ENCODE results near the gene NSFL1C. TPM values are rescaled to one million over a fixed set of nuclear protein-coding genes. Genes with fewer than 3 reads are reported as not detected.

The NSFL1C gene
- total RNA-seq, 1 donor from 2014 or later, result 79.3 TPM

GRCh38 chr20:1486566-1486965 lies 19.9 kb upstream of the NSFL1C start:
- intact Hi-C loops (cut with micrococcal nuclease), result no loop called here

- intact Hi-C loops (cut with micrococcal nuclease), result no loop called here
Measured at GRCh38 chr20:1484438-1485116, 17.9 kb upstream of the NSFL1C start.

DNA sequence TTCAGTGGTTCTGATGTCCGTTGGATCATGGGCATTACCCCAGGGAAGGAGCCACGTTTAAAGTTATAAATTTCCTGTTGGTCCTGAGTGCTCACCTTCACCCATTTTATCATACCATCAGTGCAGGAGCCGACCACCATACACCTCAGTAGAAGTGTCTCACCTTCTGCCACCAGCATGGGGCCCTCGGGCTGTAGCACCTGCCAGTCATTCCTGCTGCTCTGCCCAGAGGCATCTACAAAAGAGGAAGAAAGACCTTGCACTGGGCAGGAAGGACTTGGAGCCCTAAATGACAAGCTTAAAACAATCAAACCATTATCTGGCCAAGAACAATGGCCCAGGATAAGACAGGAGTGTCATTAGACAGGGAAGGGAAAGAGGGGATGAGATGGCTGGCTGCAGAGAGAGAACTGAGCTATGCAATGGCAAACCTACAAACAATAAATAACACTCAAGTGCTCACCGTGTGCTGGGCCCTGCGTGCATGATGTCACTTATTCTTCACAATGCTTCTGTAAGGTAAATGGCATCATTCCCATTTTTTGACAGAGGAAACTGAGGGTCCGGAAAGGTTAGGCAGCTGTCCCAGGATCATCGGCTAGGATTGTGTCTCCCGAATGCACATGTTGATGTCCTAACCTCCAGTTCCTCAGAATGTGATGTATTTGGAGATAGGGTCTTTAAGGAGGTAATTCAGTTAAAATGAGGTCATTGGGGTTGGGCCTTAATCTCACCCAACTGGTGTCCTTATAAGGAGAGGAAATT lies 13.4 kb upstream of the NSFL1C start:
- intact Hi-C loops (cut with micrococcal nuclease), result no loop called here

- intact Hi-C loops (cut with micrococcal nuclease), result no loop called here
Measured at GRCh38 chr20:1478566-1478965, 11.9 kb upstream of the NSFL1C start.

DNA sequence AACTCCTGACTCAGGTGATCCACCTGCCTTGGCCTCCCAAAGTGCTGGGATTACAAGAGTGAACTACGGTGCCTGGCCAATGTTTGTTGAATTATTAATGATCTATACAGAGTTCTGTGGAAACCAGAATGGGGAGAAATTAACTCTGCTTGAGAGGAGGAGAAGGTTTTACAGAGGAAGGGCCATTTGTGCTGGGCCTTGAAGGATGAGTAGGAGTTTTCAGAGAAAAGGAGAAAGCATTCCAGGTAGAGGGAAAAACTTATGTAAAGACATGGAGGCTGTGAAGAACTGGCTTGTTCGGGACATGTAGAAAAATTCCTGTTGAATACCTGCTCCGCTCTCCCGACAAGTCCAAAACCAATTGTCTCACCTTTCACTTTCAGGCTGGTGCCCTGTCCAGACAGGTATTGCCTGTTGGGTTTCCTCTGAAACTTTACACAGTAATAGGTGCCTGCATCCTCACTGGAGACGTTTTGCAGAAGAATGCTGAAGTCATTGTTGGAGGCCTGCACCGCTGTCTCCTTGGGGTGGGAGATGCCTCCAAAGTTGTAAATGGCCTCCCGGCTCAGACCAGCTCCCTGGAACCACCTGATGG lies 11.3 kb upstream of the NSFL1C start:
- intact Hi-C loops (cut with micrococcal nuclease), result no loop called here

DNA sequence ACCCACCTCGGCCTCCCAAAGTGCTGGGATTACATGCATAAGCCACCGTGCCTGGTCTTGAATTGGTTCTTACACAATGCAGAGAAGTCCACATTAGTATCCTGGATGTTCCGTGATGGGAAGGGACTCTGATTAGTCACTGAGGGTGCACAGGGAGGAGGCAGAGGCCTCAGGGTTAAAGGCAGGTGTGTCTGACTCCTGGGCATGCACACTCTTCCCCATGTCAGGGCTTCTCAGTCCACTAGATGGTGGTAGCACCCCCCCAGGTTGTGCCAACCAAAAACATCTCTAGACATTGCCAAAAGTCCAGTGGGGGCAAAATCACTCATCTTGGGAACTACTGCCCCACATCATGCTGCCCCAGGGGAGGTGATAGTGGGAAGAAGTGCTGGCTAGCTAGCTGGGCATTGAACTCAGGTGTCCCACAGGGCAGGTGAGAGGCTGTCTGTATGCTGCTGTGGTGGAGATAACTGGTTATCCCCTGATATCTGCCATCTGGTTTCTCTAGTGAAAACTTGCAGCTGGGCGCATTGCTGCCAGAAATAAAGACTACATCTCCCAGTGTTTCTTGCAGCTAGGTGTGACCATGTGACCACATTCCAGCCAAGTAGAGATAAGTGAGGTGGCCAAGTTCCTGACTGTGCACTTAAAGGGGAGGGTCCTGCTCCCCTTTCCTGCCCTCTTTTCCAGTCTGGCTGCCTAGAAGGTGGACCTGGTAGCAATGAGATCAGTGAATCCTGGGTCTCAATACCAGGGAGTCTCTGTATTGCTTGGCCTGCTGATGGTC lies 8.4 kb upstream of the NSFL1C start:
- intact Hi-C loops (cut with micrococcal nuclease), result no loop called here

DNA sequence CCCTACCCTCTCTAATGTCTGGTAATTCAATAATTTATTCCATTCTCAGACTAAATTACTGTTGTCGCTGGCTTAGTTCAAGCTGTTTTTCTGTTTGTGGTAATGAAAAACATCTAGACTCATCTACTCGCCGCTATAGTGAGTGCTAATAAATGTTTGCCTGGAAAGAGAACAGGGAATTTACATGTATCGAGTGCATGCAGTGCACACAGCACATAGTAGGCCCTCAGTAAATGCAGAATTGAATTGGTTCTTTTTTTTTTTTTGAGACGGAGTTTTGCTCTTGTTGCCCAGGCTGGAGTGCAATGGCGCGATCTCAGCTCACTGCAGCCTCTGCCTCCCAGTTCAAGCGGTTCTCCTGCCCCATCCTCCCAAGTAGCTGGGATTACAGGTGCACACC lies 7.7 kb upstream of the NSFL1C start:
- intact Hi-C loops (cut with micrococcal nuclease), result no loop called here

DNA sequence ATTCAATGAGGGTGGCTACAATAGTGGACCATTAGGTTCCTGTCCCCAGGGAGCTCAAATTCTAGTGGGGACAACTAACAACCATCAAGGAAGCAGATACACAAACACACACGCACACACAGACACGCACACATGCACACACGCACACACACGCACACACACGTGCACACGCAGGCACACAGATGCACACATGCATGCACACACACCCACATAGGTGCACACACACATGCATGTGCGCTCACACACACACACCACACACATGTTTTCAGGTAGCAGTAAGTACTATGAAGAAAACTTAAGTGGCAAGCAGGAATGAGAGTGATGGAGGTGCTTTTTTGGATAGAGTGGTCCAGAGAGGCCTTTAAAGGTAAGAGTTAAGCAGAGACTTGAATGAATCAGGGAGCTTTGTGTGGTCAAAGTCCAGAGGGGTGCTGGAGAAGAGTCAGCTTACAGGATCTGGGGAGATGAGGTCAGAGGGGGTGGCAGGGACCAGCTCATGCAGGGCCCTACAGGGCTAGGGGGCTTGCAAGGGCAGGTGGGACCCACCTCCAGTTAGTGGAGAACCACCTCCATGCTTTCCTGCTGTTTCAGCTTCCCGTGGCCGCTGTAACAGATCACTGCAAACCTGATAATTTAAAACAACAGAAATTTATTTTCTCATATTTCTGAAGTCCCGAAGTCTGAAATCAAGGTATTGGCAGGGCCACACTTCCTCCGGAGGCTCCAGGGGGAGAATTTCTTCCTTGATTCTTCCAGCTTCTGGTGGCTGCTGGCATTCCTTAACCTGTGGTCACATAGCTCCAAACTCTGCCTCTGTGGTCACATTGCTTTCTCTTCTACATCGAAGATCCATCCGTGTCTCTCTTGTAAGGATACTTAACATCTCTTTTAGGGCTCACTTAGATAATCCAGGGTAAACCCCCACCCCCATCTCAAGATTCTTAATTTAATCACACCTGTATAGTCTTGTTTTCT lies 6.9 kb upstream of the NSFL1C start:
- intact Hi-C loops (cut with micrococcal nuclease), result no loop called here

DNA sequence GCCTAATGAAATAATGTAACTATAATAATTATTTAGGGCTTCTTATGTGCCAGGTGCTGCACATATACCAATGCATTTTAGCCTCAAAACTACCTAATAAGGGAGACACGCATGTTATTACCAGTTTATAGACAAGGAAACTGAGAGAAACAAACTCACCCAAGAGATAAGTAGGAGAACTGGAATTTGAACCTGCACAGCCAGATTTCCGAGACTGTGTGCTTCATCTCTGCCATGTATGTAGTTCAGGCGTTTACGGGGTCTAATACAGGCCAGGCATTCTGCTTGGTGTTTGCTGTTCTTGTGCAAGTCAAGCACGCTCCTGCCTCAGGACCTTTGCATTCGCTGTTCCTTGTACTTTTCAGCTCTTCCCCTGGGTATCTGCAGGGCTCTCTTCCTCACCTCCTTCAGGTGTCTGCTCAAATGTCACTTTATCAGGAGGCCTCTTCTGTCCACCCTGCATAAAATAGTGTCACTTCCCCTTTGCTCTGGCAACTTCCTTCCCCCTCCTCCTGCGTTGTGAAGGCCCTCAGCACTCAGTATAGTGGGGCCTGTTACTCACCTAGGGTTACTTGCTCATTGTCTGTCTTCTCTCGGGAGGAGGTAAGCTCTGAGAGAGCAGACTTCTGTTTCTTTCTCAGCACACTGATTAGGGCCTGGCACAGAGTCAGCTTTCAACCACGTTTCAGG lies 6.1 kb upstream of the NSFL1C start:
- intact Hi-C loops (cut with micrococcal nuclease), result no loop called here

DNA sequence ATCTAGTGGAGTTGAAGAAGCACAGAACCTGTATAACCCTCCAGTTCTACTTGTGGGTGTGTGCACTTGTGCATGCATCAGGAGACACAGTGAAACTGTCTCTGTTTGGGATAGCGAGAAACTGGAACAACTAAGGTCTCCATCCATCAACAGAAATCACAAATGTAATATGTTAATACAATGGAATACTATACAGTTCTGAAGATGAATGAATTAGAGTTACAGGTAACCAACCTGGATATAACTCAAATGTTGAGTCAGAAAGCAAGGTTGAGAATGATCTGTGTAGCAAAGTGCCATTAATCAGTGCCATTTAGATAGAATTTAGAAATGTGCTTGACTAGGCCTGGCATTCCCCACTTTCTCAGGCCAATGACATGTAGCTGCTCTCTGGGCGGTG lies 4.6 kb upstream of the NSFL1C start:
- intact Hi-C loops (cut with micrococcal nuclease), result no loop called here

- intact Hi-C loops (cut with micrococcal nuclease), result loop anchor here (5.0 kb wide), 2 partner anchors 638 to 928 kb away; partner anchors contain the start of genes CSNK2A1 and FAM110A
Measured at GRCh38 chr20:1469925-1470571, 3.4 kb upstream of the NSFL1C start.

DNA sequence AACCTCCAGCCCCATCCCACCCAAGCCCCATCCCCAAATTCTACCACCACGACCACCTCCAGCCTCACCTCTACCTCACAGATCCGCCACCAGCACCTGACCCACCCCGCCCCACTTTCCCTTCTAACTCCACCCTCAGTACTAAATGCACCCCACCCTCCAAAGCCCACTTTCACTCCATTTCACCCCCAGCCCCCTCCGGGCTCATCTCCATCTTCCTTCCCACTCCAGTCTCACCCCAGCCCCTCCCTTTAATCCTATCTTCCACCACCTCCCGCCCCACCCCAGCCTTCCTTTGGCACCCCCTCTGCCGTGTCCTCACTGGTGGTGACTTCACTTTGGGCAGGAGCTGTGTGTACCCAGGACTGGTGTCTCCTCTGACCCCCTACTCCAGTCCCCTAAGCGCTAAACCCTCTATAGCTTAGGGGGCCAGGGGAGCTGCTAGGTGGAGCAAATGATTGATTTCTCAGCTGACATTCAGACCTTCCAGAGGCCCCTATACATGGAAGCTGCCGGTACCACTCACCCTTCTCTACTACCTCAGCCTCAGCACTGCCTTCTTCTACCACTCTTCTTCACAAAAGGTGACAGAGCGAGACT lies 2.8 kb upstream of the NSFL1C start:
- intact Hi-C loops (cut with micrococcal nuclease), result loop anchor here (5.0 kb wide), 2 partner anchors 637 to 927 kb away; partner anchors contain the start of genes CSNK2A1 and FAM110A

DNA sequence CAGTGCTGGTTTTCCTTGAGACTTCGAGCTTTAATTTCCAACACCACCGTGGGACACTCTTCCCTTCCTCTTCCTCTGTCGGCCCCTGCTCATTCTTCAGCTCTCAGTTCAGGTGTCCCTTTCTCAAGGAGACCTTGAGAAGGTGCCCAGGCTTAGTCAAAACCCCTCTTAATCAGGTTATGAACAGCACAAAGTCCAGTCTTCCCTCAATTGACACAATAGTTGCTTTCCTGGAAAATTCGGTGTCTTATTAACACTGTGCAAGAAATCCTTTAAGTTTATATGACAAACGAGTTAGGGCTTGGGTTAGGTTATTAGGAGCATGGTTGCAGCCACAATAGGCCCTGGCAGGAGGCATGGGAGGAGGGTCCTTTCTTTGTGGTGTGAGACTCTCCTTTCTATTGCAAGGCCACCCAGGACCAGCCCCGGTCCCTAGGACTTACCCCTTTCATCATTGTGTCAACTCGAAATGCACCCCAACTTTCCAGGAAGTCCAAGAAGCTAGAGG lies 1.5 kb upstream of the NSFL1C start:
- intact Hi-C loops (cut with micrococcal nuclease), result loop anchor here (5.0 kb wide), 2 partner anchors 636 to 926 kb away; partner anchors contain the start of genes CSNK2A1 and FAM110A

- intact Hi-C loops (cut with micrococcal nuclease), result loop anchor here (1.0 to 5.0 kb wide), 12 partner anchors 36 to 1185 kb away; partner anchors contain the start of genes CSNK2A1, FAM110A, FKBP1A and NOP56
Measured at GRCh38 chr20:1467355-1468116, 887 bp upstream of the NSFL1C start.

DNA sequence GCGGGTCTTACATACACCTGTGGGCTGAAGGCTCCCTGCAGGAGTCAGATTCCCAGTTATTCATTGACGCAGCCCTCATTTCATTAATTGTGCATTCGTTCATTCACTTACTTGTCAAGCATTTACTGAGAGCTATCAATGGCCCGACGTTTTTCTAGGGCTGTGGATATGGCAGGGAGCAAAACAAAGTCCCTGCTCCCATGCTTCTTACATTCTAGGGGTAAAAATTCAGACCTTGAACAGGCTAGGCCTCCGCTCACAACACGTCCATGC lies 369 bp upstream of the NSFL1C start:
- intact Hi-C loops (cut with micrococcal nuclease), result loop anchor here (1.0 to 5.0 kb wide), 12 partner anchors 36 to 1186 kb away; partner anchors contain the start of genes CSNK2A1, FAM110A, FKBP1A and NOP56

DNA sequence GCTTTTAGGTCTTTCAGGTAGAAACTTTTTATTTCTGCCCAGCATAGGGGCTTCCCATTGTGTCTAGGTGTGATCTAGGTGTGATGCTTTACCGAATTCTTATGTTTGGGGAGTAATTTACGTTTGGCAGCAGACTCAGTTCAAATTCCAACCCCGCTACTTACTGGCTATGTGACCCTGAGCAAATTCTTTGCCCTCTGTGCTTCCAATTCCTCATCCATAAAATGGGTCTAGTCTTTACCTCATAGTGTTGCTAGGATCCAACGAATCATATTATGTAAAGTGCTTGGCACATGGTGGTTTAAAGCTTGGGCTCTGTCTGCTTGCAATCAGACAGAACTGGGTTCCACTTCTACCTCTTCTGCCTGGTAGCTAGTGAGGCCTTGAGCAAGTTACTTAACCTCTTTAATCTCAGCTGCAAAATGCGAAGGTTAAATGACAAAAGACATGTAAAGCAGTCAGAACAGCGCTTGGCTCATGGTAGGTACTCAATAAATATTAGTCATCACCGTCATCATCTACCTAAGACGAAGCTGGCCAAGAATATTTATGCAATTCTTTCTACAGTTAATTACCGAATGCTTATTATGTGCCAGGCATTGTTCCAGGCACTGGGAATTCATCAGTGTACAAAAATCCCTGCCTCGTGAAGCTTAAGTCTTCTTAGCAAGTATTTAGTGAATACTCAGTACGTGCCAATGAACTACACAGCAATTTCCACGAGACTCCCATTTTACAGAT lies 1.0 kb downstream of the NSFL1C start:
- intact Hi-C loops (cut with micrococcal nuclease), result loop anchor here (1.0 to 5.0 kb wide), 8 partner anchors 28 to 1187 kb away; partner anchors contain the start of genes CSNK2A1, FAM110A, NOP56 and SIRPG

Data from T-helper 1 cell treated with Interleukin-12 subunit alpha and Interleukin-12 subunit beta and Interleukin-4 antibody, amounts not matched to agents 30 ng/mL and 1 ng/mL, for 36 hours (primary cell).